Measurements from ENCODE around the gene PSMD1.

The PSMD1 gene

DNA sequence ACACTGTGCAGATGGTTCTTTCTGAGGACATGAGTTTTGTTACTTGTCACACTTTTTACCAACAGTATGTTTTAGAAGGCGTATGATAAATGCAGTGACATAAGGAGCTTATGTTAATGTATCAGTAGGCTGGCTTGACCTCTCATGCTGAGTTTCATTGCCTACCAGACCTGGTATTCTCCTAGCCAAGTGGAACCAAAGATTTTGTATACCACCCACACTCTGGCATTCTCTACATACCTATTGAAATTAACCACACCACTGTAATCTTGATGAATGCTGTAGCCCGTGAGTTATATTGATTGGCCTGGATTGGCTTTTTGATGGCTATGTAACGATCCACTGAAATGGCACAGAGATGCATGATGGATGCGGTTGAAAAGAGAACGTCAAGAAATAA lies 56.8 kb downstream of the PSMD1 start:
- ChIA-PET POLR2A (no interaction called here), CTCF (no interaction called here)
- DNase-seq (ENCODE audit: extremely low spot score): no peak
- TF ChIP-seq FOXK2 (IDR thresholded peaks at IDR 0.05): no peak
- no peak for TF ChIP-seq L3MBTL2 (conservative IDR thresholded peaks at IDR 0.05)
- TF ChIP-seq TARDBP (IDR thresholded peaks at IDR 0.05): no peak
- TF ChIP-seq SP1 (IDR thresholded peaks at IDR 0.05): no peak
- TF ChIP-seq HDGF (IDR thresholded peaks at IDR 0.05; ENCODE audit: borderline replicate concordance): no peak
- no peak for TF ChIP-seq LEF1 (IDR thresholded peaks at IDR 0.05; ENCODE audit: borderline replicate concordance)
- TF ChIP-seq BHLHE40 (IDR thresholded peaks at IDR 0.05; ENCODE audit: borderline replicate concordance): no peak
- no peak for TF ChIP-seq ARNT (IDR thresholded peaks at IDR 0.05)

DNA sequence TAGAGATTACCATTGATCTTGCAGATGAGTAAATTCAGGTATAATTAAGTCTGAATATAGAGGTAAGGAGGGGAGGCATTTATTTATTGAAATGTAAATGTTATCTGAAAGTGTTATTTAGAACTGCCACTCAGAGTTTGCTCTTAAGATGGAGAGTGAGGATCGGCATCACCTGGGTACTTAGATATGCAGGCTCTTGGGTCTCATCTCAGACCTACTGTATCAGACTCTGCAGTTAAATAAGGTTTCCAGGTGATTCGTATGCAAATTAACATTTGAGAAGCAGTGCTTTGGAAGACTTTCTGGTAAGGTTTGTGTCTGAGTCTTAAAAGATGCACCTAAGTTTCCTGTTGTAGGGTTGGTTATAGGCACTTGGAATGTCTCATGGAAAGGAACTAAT lies 59.0 kb downstream of the PSMD1 start:
- TF ChIP-seq, protein P1, sequence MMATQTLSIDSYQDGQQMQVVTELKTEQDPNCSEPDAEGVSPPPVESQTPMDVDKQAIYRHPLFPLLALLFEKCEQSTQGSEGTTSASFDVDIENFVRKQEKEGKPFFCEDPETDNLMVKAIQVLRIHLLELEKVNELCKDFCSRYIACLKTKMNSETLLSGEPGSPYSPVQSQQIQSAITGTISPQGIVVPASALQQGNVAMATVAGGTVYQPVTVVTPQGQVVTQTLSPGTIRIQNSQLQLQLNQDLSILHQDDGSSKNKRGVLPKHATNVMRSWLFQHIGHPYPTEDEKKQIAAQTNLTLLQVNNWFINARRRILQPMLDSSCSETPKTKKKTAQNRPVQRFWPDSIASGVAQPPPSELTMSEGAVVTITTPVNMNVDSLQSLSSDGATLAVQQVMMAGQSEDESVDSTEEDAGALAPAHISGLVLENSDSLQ (IDR thresholded peaks at IDR 0.05): no peak
- no peak for TF ChIP-seq SUZ12 (IDR thresholded peaks at IDR 0.05)
- ChIA-PET POLR2A (no interaction called here), CTCF (no interaction called here)
- DNase-seq (ENCODE audit: extremely low spot score): no peak

DNA sequence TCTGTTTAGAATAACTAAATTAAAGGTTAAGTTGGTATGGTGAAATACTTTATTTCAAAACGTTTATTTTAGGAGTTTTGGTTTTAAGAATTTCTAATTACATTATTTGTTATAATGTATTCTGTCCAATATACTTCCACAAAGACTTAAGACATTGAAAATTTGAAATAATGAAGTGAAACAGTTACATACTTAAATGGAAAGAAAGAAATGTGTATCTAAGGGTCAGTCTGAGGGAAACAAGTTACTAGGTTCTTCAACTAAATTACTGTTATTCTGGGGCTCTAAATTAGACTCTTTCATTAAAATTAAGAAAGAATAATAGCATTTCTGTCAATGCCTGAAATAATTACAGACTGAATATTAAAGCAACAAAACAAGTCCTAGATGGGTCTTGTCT lies 60.5 kb downstream of the PSMD1 start:
- TF ChIP-seq HDGF (IDR thresholded peaks at IDR 0.05; ENCODE audit: borderline replicate concordance): no peak
- CTCF ChIA-PET: no interaction called here
- no peak for DNase-seq (ENCODE audit: extremely low spot score)
- POLR2A ChIA-PET: no interaction called here

DNA sequence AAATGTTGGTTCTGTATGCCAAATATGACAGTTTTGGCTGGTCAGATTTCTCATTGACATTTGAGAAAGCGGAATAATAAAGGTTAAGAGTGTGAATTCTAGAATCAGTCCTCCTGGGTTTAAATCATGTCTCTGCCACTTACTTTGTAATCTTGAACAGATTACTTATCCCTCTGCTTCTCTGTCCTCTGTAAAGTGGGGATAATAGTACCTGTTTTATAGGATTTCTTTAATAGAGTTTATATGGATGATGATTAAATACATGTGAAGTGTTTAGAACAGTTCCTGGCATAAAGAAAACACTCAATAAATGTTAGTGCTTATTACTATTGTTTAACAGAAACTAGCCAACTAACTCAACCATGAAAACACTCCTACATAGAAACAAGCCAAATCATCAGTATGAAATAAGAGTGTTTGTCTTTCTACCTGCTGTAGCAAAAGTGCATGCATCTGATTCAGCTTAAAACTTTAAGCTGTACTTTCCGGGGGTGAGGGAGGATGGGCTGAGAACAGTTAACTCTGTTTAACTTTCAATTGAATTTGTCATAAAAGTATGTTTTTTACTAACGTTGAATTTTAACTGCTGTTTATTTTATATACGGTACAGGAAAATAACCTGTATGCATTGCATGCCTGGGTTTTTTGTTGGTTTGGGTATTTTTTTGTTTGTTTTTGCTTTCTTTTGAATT lies 61.4 kb downstream of the PSMD1 start:
- TF ChIP-seq FOXA1 (IDR thresholded peaks at IDR 0.05): no peak
- no peak for TF ChIP-seq L3MBTL2 (conservative IDR thresholded peaks at IDR 0.05)
- TF ChIP-seq, protein P1 (IDR thresholded peaks at IDR 0.05): peak; percentile 14; the same call in 1 of the 2 replicates
- POLR2A ChIA-PET: no interaction called here
- DNase-seq (ENCODE audit: extremely low spot score): no peak
- CTCF ChIA-PET: no interaction called here

DNA sequence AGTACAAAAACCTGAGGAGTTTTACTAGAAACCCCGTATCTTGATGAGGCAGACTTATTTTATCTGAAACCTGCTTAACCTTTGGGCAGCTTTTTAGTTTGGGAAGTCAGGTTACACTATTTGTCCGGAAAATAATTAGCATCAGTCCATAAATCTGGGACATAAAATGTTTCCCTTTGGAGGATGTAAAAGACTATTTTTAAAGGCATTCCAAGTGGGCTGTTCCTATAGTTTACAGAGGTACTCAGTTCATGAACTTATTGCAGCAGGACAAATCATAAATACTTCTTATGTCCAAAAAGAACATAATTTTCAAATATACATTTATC lies 61.9 kb downstream of the PSMD1 start:
- ChIA-PET CTCF (no interaction called here), POLR2A (no interaction called here)
- TF ChIP-seq ARNT (IDR thresholded peaks at IDR 0.05) (no peak), BHLHE40 (IDR thresholded peaks at IDR 0.05; ENCODE audit: borderline replicate concordance) (no peak), TARDBP (IDR thresholded peaks at IDR 0.05) (no peak), ELF4 (IDR thresholded peaks at IDR 0.05) (no peak), HDGF (IDR thresholded peaks at IDR 0.05; ENCODE audit: borderline replicate concordance) (no peak), L3MBTL2 (conservative IDR thresholded peaks at IDR 0.05) (no peak)
- DNase-seq (ENCODE audit: extremely low spot score): no peak

DNA sequence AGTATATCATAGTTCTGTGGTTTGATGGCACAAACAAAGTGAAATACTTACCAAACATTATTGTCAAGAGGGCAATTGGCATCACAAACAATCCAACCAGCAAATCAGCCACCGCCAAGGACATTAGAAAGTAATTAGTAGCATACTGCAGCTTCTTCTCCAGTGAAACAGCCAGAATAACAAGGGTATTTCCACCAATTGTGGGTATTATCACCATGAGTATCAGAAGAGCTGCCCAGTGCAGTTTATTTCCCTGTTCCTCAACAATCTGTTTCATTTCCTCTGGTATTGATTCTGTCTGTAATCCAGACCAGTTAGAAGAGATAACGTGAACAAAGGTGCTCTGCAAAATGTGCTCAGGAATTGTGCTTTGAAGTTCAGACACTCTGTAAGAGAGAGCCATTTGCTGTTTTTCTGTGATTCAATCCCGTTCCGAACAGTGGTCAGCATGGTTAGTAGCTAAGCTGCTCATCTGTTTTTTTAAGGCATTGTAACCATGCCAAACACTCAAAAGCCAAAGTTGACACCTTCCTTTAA lies 66.8 kb downstream of the PSMD1 start:
- TF ChIP-seq NFRKB (IDR thresholded peaks at IDR 0.05): no peak
- no peak for TF ChIP-seq TARDBP (IDR thresholded peaks at IDR 0.05)
- DNase-seq (ENCODE audit: extremely low spot score): no peak
- ChIA-PET POLR2A (no interaction called here), CTCF (interaction anchor here (0.7 kb wide), 2 partner anchors 344 to 622 kb away, joined by 3 to 5 read pairs; no protein-coding TSS in a partner anchor)

DNA sequence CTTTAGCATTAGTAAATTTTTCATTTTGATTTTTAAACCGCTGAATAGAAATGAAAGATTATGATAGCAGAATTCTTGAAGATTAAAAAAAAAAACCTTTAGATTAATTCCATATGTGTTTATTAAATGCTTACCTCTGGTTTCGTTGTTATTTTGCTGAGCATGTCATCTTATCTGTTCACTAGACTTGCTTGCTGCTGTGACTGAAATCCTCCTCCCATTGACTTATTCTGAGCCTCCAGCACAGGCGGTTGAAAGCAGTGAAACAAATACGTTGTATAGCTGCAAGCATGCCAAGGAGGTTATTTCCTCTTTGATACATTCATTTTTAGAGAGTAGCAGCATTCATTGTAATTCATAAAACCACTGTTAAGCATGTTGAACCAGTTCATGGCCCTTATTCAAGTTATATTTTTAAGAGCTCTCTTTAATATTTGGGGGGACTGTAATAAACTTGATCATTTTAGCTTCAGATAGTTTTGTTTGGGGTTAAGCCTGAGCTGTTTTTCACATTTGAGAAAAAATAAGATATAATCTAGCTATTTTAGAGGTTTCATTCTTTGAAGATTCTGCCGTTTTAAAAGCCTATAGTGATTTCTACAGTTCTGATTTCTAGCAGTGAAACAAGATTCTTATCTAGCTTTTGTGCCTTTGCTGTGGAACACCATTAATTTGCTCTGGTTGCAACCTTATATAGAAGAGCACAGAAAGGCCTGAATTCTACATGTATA lies 68.3 kb downstream of the PSMD1 start, which contains the start of gene HTR2B:
HTR2B (minus strand) TSS at position 205 of the 731 bp plus-strand sequence. CDS start 1,278 bp downstream, outside the sequence.
- no peak for DNase-seq (ENCODE audit: extremely low spot score)
- ChIA-PET CTCF (interaction anchor here (1.0 kb wide), 2 partner anchors 9 to 15 kb away, joined by 3 read pairs; no protein-coding TSS in a partner anchor), POLR2A (interaction anchor here (1.4 kb wide), 1 partner anchor 340 kb away, joined by 3 read pairs; the partner anchor contains the start of gene NCL)
- no peak for TF ChIP-seq SP1 (IDR thresholded peaks at IDR 0.05)
- TF ChIP-seq FOXK2 (IDR thresholded peaks at IDR 0.05): no peak
- TF ChIP-seq SUZ12 (IDR thresholded peaks at IDR 0.05): no peak
- TF ChIP-seq CTBP1 (IDR thresholded peaks at IDR 0.05; ENCODE audit: borderline replicate concordance): no peak
- TF ChIP-seq ELF4 (IDR thresholded peaks at IDR 0.05): no peak
- TF ChIP-seq BHLHE40 (IDR thresholded peaks at IDR 0.05; ENCODE audit: borderline replicate concordance): no peak
- TF ChIP-seq TARDBP (IDR thresholded peaks at IDR 0.05): no peak
- no peak for TF ChIP-seq FOXA1 (IDR thresholded peaks at IDR 0.05)
- no peak for TF ChIP-seq LEF1 (IDR thresholded peaks at IDR 0.05; ENCODE audit: borderline replicate concordance)
- no peak for TF ChIP-seq ZNF384 (IDR thresholded peaks at IDR 0.05)
- no peak for TF ChIP-seq L3MBTL2 (conservative IDR thresholded peaks at IDR 0.05)
- no peak for TF ChIP-seq FOXM1 (IDR thresholded peaks at IDR 0.05; ENCODE audit: borderline replicate concordance)
- TF ChIP-seq HDGF (IDR thresholded peaks at IDR 0.05; ENCODE audit: borderline replicate concordance): no peak
- no peak for TF ChIP-seq ARNT (IDR thresholded peaks at IDR 0.05)
- TF ChIP-seq NFRKB (IDR thresholded peaks at IDR 0.05): no peak
- TF ChIP-seq, protein P1 (IDR thresholded peaks at IDR 0.05): no peak

Measured in HEK293T (cell line).